Parathyroid adenoma (tissue), 2 donors: ENCODE measurements around the gene CHMP1B.

Experiments
- H2AFZ ChIP-seq: fragments of 300-600 bp; sonication (generic); one replicate; pipeline ENCODE4 v1.7.0; 2017; ENCODE audit warnings: antibody characterized with exemption, mild to moderate bottlenecking
- H3K27ac ChIP-seq: fragments of 300-600 bp; sonication (generic); one replicate; pipeline ENCODE4 v1.7.0; 2017
- H3K27me3 ChIP-seq: fragments of 300-600 bp; sonication (generic); one replicate; pipeline ENCODE4 v1.7.0; 2017; ENCODE audit warnings: low read length; ENCODE audit not compliant: control insufficient read depth, insufficient read depth
- H3K36me3 ChIP-seq: fragments of 300-600 bp; sonication (generic); one replicate; pipeline ENCODE4 v1.7.0; 2017; ENCODE audit warnings: low read length; ENCODE audit not compliant: control insufficient read depth, insufficient read depth
- H3K4me1 ChIP-seq: fragments of 300-600 bp; sonication (generic); one replicate; pipeline ENCODE4 v1.7.0; 2017; ENCODE audit warnings: control low read depth
- H3K4me2 ChIP-seq: fragments of 300-600 bp; sonication (generic); one replicate; pipeline ENCODE4 v1.7.0; 2017; ENCODE audit warnings: low read length
- H3K4me3 ChIP-seq: fragments of 300-600 bp; sonication (generic); one replicate; pipeline ENCODE4 v1.7.0; 2017; ENCODE audit warnings: low read depth, low read length
- H3K79me2 ChIP-seq: fragments of 300-600 bp; sonication (generic); one replicate; pipeline ENCODE4 v1.7.0; 2017; ENCODE audit warnings: control low read depth
- H3K9ac ChIP-seq: fragments of 300-600 bp; sonication (generic); one replicate; pipeline ENCODE4 v1.7.0; 2017; ENCODE audit warnings: mild to moderate bottlenecking
- H3K9me3 ChIP-seq: fragments of 300-600 bp; sonication (generic); one replicate; pipeline ENCODE4 v1.7.0; 2017; ENCODE audit warnings: low read length; ENCODE audit not compliant: control insufficient read depth
- TF ChIP-seq, protein P1 (sequence below): fragments of 300-600 bp; sonication (generic); IDR thresholded peaks from one replicate; pipeline ENCODE4 v1.7.0; 2017; ENCODE audit warnings: antibody characterized with exemption, mild to moderate bottlenecking
- donor health status: primary hyperparathyroidism.

CHMP1B gene

DNA sequence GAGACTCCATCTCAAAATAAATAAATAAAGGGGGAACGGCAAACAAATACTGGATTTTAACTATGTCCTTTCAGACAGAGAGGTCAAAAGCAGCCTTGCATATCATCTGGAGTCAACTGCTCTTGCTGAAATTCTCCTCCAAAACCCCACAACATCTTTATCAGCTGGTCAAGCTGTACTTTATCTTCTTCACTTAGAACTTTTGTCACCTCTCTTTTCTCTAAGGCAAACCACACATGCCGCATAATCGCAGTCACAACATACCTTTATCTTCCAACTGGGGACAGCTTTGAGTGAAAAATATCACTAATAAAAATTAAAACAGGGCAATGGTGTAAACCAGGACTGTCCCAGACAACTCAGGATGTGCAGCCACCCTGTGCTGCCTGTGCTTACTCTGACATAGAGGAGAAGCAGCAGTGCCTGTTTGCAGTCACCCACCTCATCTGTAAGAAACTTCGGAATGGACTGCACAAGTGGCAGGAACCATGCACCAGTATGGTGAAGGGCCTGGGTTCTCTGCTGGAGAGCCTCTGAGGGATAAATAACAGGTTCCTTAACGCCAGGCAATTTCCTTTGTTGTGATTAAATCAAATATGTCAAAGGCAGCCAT is 50.7 kb downstream of the CHMP1B start:
- Histone ChIP-seq H3K79me2 (no peaks in the 10 kb centered on the region), H3K36me3 (no peaks in the 10 kb centered on the region), H2AFZ (no peak overlapping the region), H3K4me3 (no peak overlapping the region), H3K9ac (no peak overlapping the region), H3K27me3 (no peaks in the 10 kb centered on the region), H3K4me2 (no peak overlapping the region), H3K27ac (no peak overlapping the region), H3K9me3 (no peaks in the 10 kb centered on the region), H3K4me1 (no peaks in the 10 kb centered on the region)
- TF ChIP-seq, protein P1, sequence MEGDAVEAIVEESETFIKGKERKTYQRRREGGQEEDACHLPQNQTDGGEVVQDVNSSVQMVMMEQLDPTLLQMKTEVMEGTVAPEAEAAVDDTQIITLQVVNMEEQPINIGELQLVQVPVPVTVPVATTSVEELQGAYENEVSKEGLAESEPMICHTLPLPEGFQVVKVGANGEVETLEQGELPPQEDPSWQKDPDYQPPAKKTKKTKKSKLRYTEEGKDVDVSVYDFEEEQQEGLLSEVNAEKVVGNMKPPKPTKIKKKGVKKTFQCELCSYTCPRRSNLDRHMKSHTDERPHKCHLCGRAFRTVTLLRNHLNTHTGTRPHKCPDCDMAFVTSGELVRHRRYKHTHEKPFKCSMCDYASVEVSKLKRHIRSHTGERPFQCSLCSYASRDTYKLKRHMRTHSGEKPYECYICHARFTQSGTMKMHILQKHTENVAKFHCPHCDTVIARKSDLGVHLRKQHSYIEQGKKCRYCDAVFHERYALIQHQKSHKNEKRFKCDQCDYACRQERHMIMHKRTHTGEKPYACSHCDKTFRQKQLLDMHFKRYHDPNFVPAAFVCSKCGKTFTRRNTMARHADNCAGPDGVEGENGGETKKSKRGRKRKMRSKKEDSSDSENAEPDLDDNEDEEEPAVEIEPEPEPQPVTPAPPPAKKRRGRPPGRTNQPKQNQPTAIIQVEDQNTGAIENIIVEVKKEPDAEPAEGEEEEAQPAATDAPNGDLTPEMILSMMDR: no peak

DNA sequence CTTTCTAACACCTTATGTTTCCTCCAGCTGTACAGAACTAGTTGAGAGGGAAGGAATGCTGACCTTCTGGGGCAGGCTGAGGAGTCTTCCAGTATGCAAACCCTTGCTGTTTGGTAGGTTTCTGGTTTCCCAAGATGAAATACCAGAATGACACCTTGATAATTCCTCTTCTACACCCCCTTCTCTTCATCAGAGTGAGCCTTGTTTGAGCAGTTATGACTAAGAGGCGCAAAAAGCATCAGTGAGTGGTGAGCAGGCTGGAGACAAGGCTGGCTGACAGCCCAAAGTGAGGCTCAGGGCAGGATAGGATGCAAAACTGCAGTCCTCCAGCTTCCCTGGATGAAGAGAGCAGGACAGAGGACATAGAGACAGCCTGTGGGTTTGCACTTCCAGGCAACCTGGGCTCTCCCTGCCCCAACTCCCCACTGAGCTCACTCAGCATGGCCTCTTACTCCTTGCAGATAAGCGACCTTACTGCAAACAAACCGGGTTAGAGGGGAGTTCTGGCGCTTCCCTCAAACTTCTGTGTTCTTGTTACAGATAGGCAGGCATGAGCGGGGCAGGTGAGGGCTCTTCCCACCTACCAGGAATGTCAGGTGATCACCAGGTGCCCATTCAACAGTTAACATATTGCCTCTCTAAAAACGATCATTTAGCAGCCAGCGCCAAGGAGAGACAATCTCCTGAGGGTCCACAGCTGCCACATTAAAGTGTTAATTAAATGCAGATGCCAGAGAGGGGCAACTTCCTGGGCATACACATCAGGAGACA is 51.5 kb downstream of the CHMP1B start:
- no peak overlapping the region for H3K27ac ChIP-seq
- H2AFZ ChIP-seq: no peak overlapping the region
- no peaks in the 10 kb centered on the region for H3K27me3 ChIP-seq
- no peak overlapping the region for H3K4me2 ChIP-seq
- TF ChIP-seq, protein P1: no peak
- no peaks in the 10 kb centered on the region for H3K79me2 ChIP-seq
- no peak overlapping the region for H3K4me3 ChIP-seq
- no peak overlapping the region for H3K9ac ChIP-seq
- no peaks in the 10 kb centered on the region for H3K36me3 ChIP-seq
- no peaks in the 10 kb centered on the region for H3K9me3 ChIP-seq
- peaks cover 4% of the 10 kb centered on the region for H3K4me1 ChIP-seq
